Measurements from ENCODE around the gene POT1. TPM values are rescaled to one million over a fixed set of nuclear protein-coding genes. Genes with fewer than 3 reads are reported as not detected.

Gene POT1
- total RNA-seq, 4 donors from 2014 or later, result 7.4 to 30.0 (median 16.2) TPM

DNA sequence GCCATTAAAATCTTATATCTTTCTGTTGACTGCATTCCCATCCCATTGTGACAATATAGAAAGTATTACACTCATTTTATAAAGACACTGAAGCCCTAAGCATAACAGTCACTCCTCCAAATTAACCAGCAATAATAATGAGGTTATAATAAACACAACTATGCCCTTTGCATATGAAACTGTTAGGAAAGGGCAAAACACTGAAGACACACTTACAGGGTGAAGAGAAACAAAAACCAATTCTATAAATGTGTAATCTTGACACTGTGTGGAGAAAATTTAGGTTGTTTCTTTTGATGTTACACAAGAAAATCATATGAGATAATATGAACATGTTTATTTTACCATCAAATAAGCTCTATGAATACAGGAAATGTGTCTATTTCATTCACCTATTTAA is 150.0 kb downstream of the POT1 start:
- no peak for DNase-seq (ENCODE audit: low spot score in 2 of 2)
- TF ChIP-seq EP300 (IDR thresholded peaks at IDR 0.05), result no peak
- no peak for TF ChIP-seq POLR2AphosphoS5 (IDR thresholded peaks at IDR 0.05)
- no peak for TF ChIP-seq POLR2A (IDR thresholded peaks at IDR 0.05)
- TF ChIP-seq CTCF (IDR thresholded peaks at IDR 0.05), result no peak

GRCh38 chr7:124779194-124779593 is 150.4 kb downstream of the POT1 start:
- Histone ChIP-seq H3K4me1 (no peaks in the 10 kb centered on the region), H3K9me3 (no peaks in the 10 kb centered on the region), H3K27ac (no peak overlapping the region), H3K4me3 (no peak overlapping the region), H3K36me3 (no peaks in the 10 kb centered on the region), H3K27me3 (no peaks in the 10 kb centered on the region)
- TF ChIP-seq POLR2AphosphoS5 (IDR thresholded peaks at IDR 0.05) (no peak), EP300 (IDR thresholded peaks at IDR 0.05) (no peak), CTCF (IDR thresholded peaks at IDR 0.05) (no peak), POLR2A (IDR thresholded peaks at IDR 0.05) (no peak)
- no peak for DNase-seq (ENCODE audit: low spot score in 2 of 2)
- WGBS, result 56% methylated on average over 3 of the region's 3 CpGs

More for the DNA sequence above, 150.0 kb downstream of the POT1 start:
- Histone ChIP-seq H3K27ac (no peak overlapping the region), H3K4me1 (no peaks in the 10 kb centered on the region), H3K36me3 (no peaks in the 10 kb centered on the region), H3K4me3 (no peak overlapping the region), H3K9me3 (no peaks in the 10 kb centered on the region), H3K27me3 (no peaks in the 10 kb centered on the region)

GRCh38 chr7:124777268-124777667 is 152.4 kb downstream of the POT1 start:
- H3K36me3 ChIP-seq, result no peaks in the 10 kb centered on the region
- no peak overlapping the region for H3K27ac ChIP-seq
- TF ChIP-seq POLR2AphosphoS5 (IDR thresholded peaks at IDR 0.05), result no peak
- TF ChIP-seq EP300 (IDR thresholded peaks at IDR 0.05), result no peak
- TF ChIP-seq POLR2A (IDR thresholded peaks at IDR 0.05), result no peak
- TF ChIP-seq CTCF (IDR thresholded peaks at IDR 0.05), result no peak
- H3K9me3 ChIP-seq, result no peaks in the 10 kb centered on the region
- WGBS, result 75% methylated on average over 2 of the region's 2 CpGs
- no peaks in the 10 kb centered on the region for H3K4me1 ChIP-seq
- DNase-seq (ENCODE audit: low spot score in 2 of 2), result no peak
- H3K27me3 ChIP-seq, result no peaks in the 10 kb centered on the region
- H3K4me3 ChIP-seq, result no peak overlapping the region

- H3K27ac ChIP-seq, result no peak overlapping the region
- no peak overlapping the region for H3K4me3 ChIP-seq
- no peak for DNase-seq (ENCODE audit: low spot score in 2 of 2)
- TF ChIP-seq EP300 (IDR thresholded peaks at IDR 0.05), result no peak
- no peak for TF ChIP-seq POLR2A (IDR thresholded peaks at IDR 0.05)
- no peak for TF ChIP-seq CTCF (IDR thresholded peaks at IDR 0.05)
- TF ChIP-seq POLR2AphosphoS5 (IDR thresholded peaks at IDR 0.05), result no peak
- 61% methylated on average over 2 of the region's 2 CpGs for WGBS
- H3K4me1 ChIP-seq, result no peaks in the 10 kb centered on the region
- no peaks in the 10 kb centered on the region for H3K36me3 ChIP-seq
- no peaks in the 10 kb centered on the region for H3K9me3 ChIP-seq
- H3K27me3 ChIP-seq, result no peaks in the 10 kb centered on the region
Observed at GRCh38 chr7:124776153-124776552, 153.5 kb downstream of the POT1 start.

- DNase-seq (ENCODE audit: low spot score in 2 of 2), result no peak
- no peaks in the 10 kb centered on the region for H3K36me3 ChIP-seq
- H3K4me1 ChIP-seq, result no peaks in the 10 kb centered on the region
- no peak overlapping the region for H3K4me3 ChIP-seq
- H3K27ac ChIP-seq, result no peak overlapping the region
- TF ChIP-seq CTCF (IDR thresholded peaks at IDR 0.05) (no peak), EP300 (IDR thresholded peaks at IDR 0.05) (no peak), POLR2AphosphoS5 (IDR thresholded peaks at IDR 0.05) (no peak), POLR2A (IDR thresholded peaks at IDR 0.05) (no peak)
- H3K27me3 ChIP-seq, result no peaks in the 10 kb centered on the region
- H3K9me3 ChIP-seq, result no peaks in the 10 kb centered on the region
Observed at GRCh38 chr7:124775422-124775821, 154.2 kb downstream of the POT1 start.

All from suprapubic skin (tissue), 4 donors.